ENCODE measurements around the gene HRCT1.

DNA sequence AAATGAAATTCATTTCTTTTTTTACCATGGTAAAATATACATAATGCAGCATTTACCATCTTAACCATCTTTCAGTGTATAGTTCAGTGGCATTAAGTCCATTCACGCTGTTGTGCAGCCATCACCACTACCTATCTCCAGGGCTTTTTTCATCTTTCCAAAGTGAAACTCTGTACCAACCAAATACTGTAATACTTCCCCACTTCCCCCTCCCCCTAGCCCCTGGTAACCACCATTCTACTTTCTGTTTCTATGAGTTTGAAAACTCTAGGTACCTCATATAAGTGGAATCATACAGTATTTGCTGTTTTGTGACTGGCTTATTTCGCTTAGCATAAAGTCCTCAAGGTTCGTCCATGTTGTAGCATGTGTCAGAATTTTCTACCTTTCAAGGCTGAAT is 26.7 kb downstream of the HRCT1 start:
- TF ChIP-seq, protein P1, sequence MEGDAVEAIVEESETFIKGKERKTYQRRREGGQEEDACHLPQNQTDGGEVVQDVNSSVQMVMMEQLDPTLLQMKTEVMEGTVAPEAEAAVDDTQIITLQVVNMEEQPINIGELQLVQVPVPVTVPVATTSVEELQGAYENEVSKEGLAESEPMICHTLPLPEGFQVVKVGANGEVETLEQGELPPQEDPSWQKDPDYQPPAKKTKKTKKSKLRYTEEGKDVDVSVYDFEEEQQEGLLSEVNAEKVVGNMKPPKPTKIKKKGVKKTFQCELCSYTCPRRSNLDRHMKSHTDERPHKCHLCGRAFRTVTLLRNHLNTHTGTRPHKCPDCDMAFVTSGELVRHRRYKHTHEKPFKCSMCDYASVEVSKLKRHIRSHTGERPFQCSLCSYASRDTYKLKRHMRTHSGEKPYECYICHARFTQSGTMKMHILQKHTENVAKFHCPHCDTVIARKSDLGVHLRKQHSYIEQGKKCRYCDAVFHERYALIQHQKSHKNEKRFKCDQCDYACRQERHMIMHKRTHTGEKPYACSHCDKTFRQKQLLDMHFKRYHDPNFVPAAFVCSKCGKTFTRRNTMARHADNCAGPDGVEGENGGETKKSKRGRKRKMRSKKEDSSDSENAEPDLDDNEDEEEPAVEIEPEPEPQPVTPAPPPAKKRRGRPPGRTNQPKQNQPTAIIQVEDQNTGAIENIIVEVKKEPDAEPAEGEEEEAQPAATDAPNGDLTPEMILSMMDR (IDR thresholded peaks at IDR 0.05): no peak
- TF ChIP-seq POLR2A (IDR thresholded peaks at IDR 0.05): no peak

All from breast epithelium (tissue), 3 donors.